SK-MEL-5 (cell line): ENCODE measurements around the gene ACOT4. TPM values are rescaled to one million over a fixed set of nuclear protein-coding genes. Genes with fewer than 3 reads are reported as not detected.
"Not testable (repeated sequence)": the region's sequence is repeated elsewhere in the genome, so short reads cannot be mapped to it uniquely, and the experiment has no call there.

ENCODE experiments used
- DNase-seq: peaks from one replicate; pipeline ENCODE4 v3.0.0-alpha.2; 2016; ENCODE audit warnings: low read depth, low spot score
- in situ Hi-C: cut with HindIII; loops from 2 replicates; pipeline ENCODE4 v1.10.0; 2016; ENCODE audit warnings: low sequenced_read_pairs, high pct_unique_total_duplicates, low pct_unique_long_range_greater_than_20kb
- total RNA-seq: library from RNA; depleted of rRNA; stranded (reverse); fragments of >200 nt; shearing (Covaris generic); gene quantifications from 2 replicates; pipeline ENCODE4 v1.2.3, GENCODE V29; 2014

Gene ACOT4
- total RNA-seq, 1 experiment from 2014 or later = 0.11 TPM

DNA sequence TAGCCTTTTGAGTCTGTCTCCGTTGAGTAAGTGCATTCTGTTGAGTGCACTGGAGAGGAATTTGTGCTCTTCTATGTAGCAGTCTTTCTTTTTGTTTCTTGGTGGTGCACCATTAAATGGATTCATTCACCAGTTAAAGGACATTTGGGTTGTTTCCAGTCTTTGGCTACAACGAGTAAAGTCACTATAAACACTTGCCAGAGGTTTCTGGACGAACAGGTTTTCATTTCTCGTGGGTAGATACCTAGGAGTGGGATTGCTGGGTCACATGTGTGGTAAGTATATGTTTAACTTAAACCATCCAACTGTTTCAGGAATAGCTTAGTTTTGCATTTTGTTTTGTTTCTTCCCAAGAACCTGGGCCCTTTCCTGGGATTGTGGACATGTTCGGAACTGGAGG, 18.6 kb upstream of the ACOT4 start:
- DNase-seq, in situ Hi-C loops: not testable (repeated sequence)

DNA sequence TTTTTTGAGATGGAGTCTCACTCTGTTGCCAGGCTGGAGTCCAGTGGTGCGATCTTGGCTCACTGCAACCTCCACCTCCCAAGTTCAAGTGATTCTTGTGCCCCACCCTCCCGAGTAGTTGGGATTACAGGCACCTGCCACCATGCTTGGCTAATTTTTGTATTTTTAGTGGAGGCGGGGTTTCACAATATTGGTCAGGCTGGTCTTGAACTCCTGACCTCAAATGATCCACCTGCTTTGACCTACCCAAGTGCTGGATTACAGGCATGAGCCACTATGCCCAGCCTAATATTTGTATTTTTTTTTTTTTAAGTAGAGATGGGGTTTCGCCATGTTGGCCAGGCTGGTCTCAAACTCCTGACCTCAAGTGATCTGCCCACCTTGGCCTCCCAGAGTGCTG, 17.9 kb upstream of the ACOT4 start:
- in situ Hi-C loops, DNase-seq: not testable (repeated sequence)

DNA sequence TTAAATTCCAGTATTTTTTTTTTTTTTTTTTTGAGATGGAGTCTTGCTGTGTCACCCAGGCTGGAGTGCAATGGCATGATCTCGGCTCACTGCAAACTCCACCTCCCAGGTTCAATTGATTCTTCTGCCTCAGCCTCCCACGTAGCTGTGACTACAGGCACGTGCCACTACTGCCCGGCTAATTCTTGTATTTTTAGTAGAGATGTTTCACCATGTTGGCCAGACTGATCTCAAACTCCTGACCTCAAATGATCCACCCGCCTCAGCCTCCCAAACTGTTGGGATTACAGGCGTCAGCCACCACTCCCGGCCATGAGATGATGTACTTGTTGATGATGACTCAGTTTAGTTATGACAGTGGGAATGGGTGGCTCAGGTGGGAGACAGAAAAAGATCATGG, 17.4 kb upstream of the ACOT4 start:
- in situ Hi-C loops, DNase-seq: not testable (repeated sequence)

DNA sequence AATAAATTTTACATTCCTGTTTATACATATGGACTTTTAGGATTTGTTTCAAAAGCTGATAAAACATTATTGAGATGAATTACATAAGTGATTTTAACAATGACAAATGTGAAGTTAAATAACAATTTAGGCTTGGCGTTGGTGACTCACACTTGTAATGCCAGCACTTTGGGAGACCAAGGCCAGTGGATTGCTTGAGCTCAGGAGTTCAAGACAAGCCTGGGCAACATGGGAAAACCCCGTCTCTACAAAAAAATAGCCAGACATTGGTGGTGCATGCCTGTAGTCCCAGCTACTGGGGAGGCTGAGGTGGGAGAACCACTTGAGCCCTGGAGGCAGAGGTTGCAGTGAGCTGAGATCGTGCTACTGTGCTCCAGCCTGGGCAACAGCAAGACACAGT, 15.3 kb upstream of the ACOT4 start:
- in situ Hi-C loops = no loop called here

DNA sequence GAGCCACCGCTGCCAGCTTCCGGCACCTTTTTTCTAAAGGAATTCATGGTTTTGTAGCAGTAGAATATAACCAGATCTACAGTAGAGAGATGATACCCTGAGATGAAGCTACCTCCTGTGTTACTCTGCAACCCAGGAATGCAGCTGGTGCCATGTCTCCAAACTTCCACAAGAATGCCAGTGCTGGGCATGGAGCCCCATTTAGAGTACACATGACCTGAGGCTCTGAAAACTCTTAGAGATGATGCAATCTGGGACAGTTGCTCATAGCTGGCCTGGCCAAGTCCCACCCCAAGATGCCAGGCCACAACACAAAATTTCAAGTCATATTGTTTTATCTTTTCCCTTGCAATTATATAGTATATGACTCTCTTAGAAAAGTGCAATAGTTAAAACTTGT, 14.5 kb upstream of the ACOT4 start:
- in situ Hi-C loops = not testable (repeated sequence)

More for the DNA sequence above, 15.3 kb upstream of the ACOT4 start:
- DNase-seq = no peak

DNA sequence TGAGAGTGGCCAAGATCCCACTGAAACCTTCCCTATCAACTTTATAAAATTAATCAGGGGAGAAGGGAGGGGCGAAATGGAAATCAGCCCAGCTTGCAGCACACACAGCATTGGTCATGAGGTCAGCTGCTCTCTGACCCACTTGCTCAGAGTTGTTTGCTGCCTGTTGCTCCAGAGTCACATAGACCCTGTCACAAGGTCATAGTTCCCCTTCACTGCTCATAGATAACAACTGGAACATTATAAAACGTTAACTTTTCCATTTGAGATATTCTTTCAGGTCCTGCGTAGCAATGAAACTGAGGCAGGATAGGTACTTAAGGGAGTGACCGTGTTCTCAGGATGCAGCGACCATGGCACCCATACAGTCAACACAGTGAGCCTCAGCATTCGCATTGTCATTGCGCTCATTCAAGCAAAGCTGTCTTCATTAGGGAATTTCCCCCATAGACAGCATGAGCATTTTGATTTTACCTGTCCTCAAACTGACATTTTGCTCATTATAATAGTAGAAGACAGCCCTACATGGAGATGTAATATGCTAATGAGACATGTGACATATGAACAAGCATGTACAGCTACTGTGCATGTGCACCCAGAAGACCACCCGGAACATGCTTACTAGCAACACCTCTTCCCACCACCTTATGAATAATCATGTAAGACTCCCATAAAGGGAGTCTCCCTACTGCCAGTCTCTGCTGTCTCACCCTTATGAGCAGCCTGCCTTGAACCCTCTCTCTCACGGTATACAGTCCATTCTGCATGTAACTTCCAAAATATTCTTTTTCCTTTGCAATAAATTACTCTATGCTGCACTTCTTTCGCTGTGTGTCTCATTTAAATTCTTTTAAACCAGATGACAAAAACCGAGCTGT, 9.3 kb upstream of the ACOT4 start:
- in situ Hi-C loops, DNase-seq: not testable (repeated sequence)

More for the DNA sequence above, 14.5 kb upstream of the ACOT4 start:
- DNase-seq = not testable (repeated sequence)

DNA sequence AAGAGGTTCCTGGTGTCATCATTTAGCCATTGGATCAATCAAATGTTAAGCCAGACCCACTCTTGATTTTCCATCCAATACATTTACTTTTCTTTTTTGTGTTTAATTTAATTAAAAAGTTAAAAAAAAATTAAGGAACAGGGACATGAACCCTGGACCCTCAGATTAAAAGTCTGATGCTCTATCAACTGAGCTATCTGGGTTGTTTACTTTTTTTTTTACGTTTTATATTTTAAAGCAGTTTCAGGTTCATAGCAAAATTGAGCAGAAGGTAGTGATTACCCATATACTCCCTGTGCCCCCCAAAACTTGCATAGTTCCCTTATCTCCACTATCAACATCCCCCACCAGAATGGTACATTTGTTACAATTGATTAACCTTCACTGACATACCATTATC, 3.0 kb upstream of the ACOT4 start:
- in situ Hi-C loops = no loop called here
- no peak for DNase-seq

DNA sequence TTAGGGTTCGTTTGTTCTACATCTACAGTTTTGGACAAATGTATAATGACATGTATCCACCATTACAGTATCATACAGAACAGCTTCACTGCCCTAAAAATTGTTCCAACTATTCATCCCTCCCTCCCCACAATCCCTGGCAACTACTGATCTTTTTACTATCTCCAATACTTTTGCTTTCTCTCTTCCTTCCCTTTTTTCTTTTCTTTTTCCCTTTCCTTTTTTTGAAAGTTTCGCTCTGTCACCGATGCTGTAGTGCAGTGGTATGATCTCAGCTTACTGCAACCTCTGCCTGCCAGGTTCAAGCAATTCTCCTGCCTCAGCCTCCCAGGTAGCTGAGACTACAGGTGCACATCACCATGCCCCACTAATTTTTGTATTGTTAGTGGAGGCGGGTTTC, 2.6 kb upstream of the ACOT4 start:
- no peak for DNase-seq
- in situ Hi-C loops = no loop called here

DNA sequence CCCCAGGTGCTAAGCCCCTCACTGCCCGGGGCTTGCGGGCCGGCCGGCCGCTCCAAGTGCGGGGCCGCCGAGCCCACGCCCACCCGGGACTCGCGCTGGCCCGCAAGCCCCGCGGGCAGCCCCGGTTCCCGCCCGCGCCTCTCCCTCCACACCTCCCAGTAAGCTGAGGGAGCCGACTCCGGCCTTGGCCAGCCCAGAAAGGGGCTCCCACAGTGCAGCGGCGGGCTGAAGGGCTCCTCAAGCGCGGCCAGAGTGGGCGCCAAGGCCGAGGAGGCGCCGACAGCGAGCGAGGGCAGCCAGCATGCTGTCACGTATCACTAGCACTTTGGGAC, 1.0 kb upstream of the ACOT4 start:
- in situ Hi-C loops = not testable (repeated sequence)

DNA sequence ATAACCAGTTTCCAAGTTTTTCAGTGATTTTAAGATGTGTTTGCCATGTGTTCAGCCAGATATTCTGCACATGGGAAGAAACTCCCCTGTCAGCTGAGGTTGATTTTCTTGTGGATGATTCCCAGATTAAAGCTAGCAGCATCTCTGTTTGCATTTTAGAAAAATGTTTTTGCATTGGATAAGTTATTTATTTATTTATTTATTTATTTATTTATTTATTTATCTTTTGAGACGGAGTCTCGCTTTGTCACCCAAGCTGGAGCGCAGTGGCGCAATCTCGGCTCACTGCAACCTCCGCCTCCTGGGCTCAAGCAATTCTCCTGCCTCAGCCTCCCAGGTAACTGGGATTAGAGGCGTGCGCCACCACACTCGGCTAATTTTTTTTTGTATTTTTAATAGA, 2.8 kb downstream of the ACOT4 start:
- in situ Hi-C loops = no loop called here
- no peak for DNase-seq

More for the DNA sequence above, 1.0 kb upstream of the ACOT4 start:
- not testable (repeated sequence) for DNase-seq

DNA sequence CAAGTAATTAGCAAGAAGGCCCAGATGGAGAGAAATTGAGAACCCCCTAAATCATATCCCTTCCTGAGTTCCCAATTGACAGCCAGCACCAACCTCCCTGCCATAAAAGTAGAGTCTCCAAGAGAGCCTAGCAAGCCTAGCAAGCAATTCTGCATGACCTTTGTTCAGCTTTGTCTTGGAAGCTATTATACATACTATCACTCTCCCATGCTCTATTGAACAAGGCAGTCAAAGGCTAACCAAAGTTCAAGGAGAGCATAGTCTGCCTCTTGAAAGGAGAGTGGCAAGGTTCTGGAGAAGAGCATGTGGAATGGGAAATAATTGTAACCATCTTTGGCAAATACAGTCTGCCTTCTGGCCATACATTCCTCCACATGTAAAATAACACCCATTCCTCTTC, 7.8 kb downstream of the ACOT4 start:
- in situ Hi-C loops = no loop called here
- no peak for DNase-seq

DNA sequence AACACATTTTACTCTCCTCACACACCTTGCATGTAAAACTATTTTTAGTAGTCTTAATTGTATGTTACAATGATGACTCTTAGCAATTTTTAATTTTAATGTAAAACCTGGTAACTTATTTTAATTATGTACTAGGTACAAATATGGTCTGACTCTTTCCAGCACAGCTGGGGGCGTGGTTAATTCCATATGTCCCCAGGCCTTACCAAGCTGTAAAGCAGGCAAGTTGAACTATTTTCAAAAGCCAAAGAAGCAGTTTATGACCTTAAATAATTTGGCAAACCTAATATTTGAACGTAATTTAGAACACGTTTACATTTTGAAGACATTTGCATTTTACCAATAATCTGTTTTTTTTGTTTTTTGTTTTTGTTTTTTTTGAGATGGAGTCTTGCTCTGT, 11.3 kb downstream of the ACOT4 start:
- in situ Hi-C loops = no loop called here

DNA sequence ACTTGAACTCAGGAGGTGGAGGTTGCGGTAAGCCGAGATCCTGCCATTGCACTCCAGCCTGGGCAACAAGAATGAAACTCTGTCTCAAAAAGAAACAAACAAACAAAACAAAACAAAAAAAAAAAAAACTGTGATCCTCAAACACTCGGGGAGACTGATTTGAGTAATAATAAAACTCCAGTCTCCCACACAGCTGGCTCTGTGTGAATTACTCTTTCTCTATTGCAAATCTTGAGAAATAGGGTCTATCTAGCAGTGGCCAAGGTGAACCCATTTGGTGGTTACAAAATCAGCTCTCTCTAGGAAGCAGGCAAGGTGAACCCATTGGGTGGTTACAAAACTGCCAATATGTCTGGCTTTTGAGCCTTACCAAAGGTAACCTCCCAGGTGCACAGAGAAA, 14.6 kb downstream of the ACOT4 start:
- in situ Hi-C loops = no loop called here
- no peak for DNase-seq

More for the DNA sequence above, 11.3 kb downstream of the ACOT4 start:
- DNase-seq = no peak

DNA sequence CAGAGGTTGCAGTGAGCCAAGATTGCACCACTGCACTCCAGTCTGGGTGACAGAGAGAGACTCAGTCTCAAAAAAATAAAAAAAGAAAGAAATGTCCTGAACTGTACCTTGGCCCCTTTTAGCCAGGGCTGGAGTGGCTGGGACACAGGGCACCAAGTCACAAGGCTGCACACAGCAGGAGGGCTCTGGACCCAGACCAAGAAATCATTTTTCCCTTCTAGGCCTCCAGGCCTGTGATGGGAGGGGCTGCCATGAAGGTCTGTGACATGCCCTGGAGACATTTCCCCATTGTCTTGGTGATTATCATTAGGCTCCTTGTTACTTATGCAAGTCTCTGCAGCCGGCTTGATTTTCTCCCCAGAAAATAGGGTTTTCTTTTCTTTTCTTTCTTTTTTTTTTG, 15.6 kb downstream of the ACOT4 start:
- in situ Hi-C loops = no loop called here
- no peak for DNase-seq

DNA sequence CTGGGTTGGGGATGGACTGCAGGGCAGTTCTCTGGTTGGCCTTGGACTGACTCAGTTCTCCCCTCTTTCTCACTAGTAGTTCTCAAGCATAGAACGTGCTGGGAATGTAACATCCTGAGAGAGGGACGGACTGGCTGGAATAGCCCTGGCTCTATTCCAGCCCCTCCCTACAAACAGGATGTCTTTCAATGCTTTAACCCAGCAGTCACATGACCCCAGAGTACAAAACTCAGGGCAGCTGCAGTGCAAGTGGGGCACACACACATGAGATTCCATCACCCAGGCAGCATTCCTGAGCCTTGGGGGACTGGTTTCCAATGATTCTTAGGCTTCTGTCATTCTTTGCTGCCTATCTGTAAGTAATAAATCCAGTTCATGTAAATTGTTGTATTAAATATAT, 19.0 kb downstream of the ACOT4 start:
- in situ Hi-C loops = no loop called here

DNA sequence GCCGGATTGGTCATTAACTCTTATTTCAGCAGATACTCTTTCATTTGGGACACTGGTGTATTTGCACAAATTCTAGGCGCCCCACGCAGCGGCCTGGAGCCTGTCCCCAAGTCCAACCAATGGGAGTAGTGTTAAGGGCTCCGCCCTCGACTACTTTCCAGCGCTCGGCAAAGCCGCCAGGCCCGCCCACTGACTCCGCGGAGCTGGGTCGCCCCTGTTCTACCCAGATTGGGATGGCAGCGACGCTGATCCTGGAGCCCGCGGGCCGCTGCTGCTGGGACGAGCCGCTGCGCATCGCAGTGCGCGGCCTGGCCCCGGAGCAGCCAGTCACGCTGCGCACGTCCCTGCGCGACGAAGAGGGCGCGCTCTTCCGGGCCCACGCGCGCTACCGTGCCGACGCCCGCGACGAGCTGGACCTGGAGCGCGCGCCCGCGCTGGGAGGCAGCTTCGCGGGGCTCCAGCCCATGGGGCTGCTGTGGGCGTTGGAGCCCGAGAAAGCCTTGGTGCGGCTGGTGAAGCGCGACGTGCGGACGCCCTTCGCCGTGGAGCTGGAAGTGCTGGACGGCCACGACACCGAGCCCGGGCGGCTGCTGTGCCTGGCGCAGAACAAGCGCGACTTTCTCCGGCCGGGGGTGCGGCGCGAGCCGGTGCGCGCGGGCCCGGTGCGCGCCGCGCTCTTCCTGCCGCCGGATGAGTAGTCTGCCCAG, 20.8 kb downstream of the ACOT4 start, which contains the start of gene ACOT6:
TSS of gene ACOT6 (plus strand) at position 179 of the 707 bp plus-strand sequence. CDS start at position 234, 55 bp downstream.
- DNase-seq = peak; percentile 76
- in situ Hi-C loops = no loop called here

More for the DNA sequence above, 19.0 kb downstream of the ACOT4 start:
- peak; percentile 60 for DNase-seq

DNA sequence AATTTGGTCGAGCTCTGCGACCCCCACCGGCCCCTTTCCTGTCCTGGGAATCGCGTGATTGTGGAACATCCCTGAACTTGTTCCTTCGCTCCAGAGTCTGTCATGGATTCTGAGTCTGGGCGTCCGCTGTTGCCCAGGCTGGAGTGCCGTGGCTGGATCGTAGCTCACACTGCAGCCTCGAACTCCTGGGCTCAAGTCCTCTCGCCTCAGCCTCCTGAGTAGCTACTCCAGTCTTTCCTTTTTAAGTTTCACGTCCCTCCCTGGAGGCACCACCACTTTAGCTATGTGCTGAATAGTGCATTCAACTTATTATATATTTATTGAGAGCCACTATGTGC, 21.3 kb downstream of the ACOT4 start:
- no peak for DNase-seq
- in situ Hi-C loops = no loop called here

DNA sequence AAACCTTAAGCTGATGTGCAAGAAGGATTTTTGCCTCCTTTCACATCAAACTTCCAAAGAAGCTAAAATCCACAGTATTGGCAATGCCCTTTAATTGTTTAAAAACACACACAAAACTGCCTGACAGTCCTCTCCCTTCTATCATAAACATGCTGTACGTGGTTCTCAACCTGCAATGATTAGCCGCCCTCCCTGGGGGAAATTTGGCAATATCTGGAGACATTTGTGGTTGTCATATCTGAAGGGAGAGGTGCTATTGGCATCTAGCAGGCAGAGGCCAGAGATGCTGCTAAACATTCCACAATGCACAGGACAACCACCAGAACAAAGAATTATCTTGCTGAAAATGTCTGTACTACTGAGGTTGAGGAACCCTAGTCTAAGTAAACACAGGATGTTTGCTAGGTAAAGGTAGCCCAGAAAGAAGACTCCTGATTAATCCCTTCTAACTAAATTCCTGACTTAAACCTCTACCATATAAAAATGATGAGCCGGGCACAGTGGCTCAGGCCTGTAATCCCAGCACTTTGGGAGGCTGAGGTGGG, 21.8 kb downstream of the ACOT4 start:
- in situ Hi-C loops = no loop called here
- no peak for DNase-seq

DNA sequence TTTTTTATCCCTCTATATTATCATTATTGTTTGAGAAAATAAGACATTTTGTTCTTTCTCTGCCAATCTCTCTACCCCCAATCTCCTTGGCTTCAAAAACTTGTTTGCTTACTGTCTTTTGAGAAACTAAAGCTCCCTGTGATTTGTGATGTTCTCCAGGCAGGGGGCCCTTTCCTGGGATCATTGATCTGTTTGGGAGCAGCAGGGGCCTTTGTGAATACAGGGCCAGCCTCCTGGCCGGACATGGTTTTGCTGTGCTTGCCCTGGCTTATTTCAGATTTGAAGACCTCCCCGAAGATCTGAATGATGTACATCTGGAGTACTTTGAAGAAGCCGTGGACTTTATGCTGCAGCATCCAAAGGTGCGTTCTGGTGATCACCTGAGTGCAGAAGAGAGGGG, 25.2 kb downstream of the ACOT4 start:
- in situ Hi-C loops = no loop called here

More for the DNA sequence above, 25.2 kb downstream of the ACOT4 start:
- no peak for DNase-seq
